PC-3 (cell line): ENCODE measurements around the gene CASP10. TPM values are rescaled to one million over a fixed set of nuclear protein-coding genes. Genes with fewer than 3 reads are reported as not detected.

Experiments used
- ATAC-seq: fragments of 200-7000 bp; cut with Tn5 transposase; 2 replicates; pipeline ENCODE4 v1.9.1; 2020; ENCODE audit warnings: mild to moderate bottlenecking, moderate library complexity
- Bru-seq: library from RNA; stranded (reverse); fragments of 400-500 nt; gene quantifications from one replicate; lab custom pipeline; 2021; lab: Mats Ljungman, UMichigan
- BruChase-seq, 2 experiments: library from RNA; stranded (reverse); fragments of 400-500 nt; gene quantifications; one replicate each; lab custom pipeline; 2021; lab: Mats Ljungman, UMichigan
- BruUV-seq: library from RNA; stranded (reverse); fragments of 400-500 nt; replicated peaks from 2 replicates; lab custom pipeline; 2021; lab: Mats Ljungman, UMichigan
- CTCF ChIA-PET: fragments of 300-600 bp; sonication (Branson Sonifier 250); formaldehyde crosslinking; loops from one replicate; lab custom pipeline; 2022; ENCODE audit warnings: antibody characterized with exemption; lab: Charles Lee
- POLR2A ChIA-PET: fragments of 300-600 bp; sonication (Branson Sonifier 250); formaldehyde crosslinking; loops from one replicate; lab custom pipeline; 2022; ENCODE audit warnings: antibody characterized with exemption; ENCODE audit not compliant: unreplicated experiment; lab: Charles Lee
- DNase-seq: peaks from one replicate; pipeline ENCODE4 v3.0.0-alpha.2; 2015
- H2AFZ ChIP-seq: fragments of 300-600 bp; sonication (generic); 2 replicates; pipeline ENCODE4 v1.6.0; 2016; ENCODE audit warnings: antibody characterized with exemption, low read length
- H3F3A ChIP-seq: fragments of 300-600 bp; sonication (generic); one replicate; pipeline ENCODE4 v1.6.0; 2017; ENCODE audit warnings: antibody characterized with exemption, low read length, control low read depth, mild to moderate bottlenecking; ENCODE audit not compliant: unreplicated experiment
- H3K27ac ChIP-seq: fragments of 300-600 bp; sonication (generic); 2 replicates; pipeline ENCODE4 v1.5.1; 2016; ENCODE audit warnings: mild to moderate bottlenecking, low read length
- H3K27me3 ChIP-seq: fragments of 300-600 bp; sonication (generic); 2 replicates; pipeline ENCODE4 v1.6.1; 2016; ENCODE audit warnings: low read length, mixed read lengths
- H3K36me3 ChIP-seq: fragments of 300-600 bp; sonication (generic); 2 replicates; pipeline ENCODE4 v1.6.1; 2016; ENCODE audit warnings: low read depth, mixed run types, low read length, mixed read lengths
- H3K4me1 ChIP-seq: fragments of 300-600 bp; sonication (generic); 2 replicates; pipeline ENCODE4 v1.5.1; 2016; ENCODE audit warnings: low read length; ENCODE audit not compliant: insufficient read depth
- H3K4me2 ChIP-seq: fragments of 300-600 bp; sonication (generic); 2 replicates; pipeline ENCODE4 v1.6.0; 2016; ENCODE audit warnings: low read length
- H3K4me3 ChIP-seq: fragments of 300-600 bp; sonication (generic); 2 replicates; pipeline ENCODE4 v1.5.1; 2016; ENCODE audit warnings: mild to moderate bottlenecking, low read length, mixed read lengths
- H3K79me2 ChIP-seq: fragments of 300-600 bp; sonication (generic); 2 replicates; pipeline ENCODE4 v1.6.1; 2017; ENCODE audit warnings: low read length, mixed read lengths
- H3K9ac ChIP-seq: fragments of 300-600 bp; sonication (generic); 2 replicates; pipeline ENCODE4 v1.6.0; 2016; ENCODE audit warnings: mild to moderate bottlenecking, low read length
- H3K9me2 ChIP-seq: fragments of 300-600 bp; sonication (generic); replicated peaks from 2 replicates; pipeline ENCODE4 v1.6.1; 2016; ENCODE audit warnings: mixed run types, low read length, mixed read lengths
- H3K9me3 ChIP-seq: fragments of 300-600 bp; sonication (generic); 2 replicates; pipeline ENCODE4 v1.6.1; 2016; ENCODE audit warnings: low read length, mixed read lengths
- H4K20me1 ChIP-seq: fragments of 300-600 bp; sonication (generic); 2 replicates; pipeline ENCODE4 v1.6.1; 2016; ENCODE audit warnings: low read length, mixed read lengths
- CTCF ChIP-seq: fragments of 300-600 bp; sonication (generic); conservative IDR thresholded peaks from 2 replicates; pipeline ENCODE4 v1.5.1; 2017; ENCODE audit warnings: antibody characterized with exemption, low read depth, mild to moderate bottlenecking, low read length
- EZH2 ChIP-seq: fragments of 300-600 bp; sonication (generic); IDR thresholded peaks from one replicate; pipeline ENCODE4 v1.6.1; 2017; ENCODE audit warnings: antibody characterized with exemption, mild to moderate bottlenecking, low read length; ENCODE audit not compliant: unreplicated experiment
- EZH2phosphoT487 ChIP-seq: fragments of 300-600 bp; sonication (generic); IDR thresholded peaks from 2 replicates; pipeline ENCODE4 v1.6.1; 2018; ENCODE audit warnings: mild to moderate bottlenecking, antibody characterized with exemption, low read length, borderline replicate concordance
- intact Hi-C: fragments of 100-400 bp; cut with micrococcal nuclease; formaldehyde crosslinking; loops from 2 replicates; pipeline ENCODE4 v1.9.0; 2023
- long read RNA-seq: library from polyadenylated mRNA; unstranded; transcript quantifications from one replicate; pipeline ENCODE4 v2.0.0, GENCODE V29; 2021; ENCODE audit not compliant: unreplicated experiment
- total RNA-seq: library from RNA; depleted of rRNA; stranded (reverse); fragments of >200 nt; gene quantifications from 2 replicates; pipeline ENCODE4 v1.2.3, GENCODE V29; 2014; rRNA removed

CASP10 gene
- total RNA-seq (1.3 and 4.2 TPM in 2 replicates), Bru-seq, nascent RNA (percentile 38 among the genes with signal in this experiment), BruChase-seq, experiment 1, labeled RNA remaining after a 6-hour chase (percentile 39 among the genes with signal in this experiment), BruChase-seq, experiment 2, labeled RNA remaining after a 2-hour chase (percentile 41 among the genes with signal in this experiment)
- long read RNA-seq, full-length matches to known transcripts, result 2 of 5 reads
- long read RNA-seq, partial matches to known transcripts, result 1 of 5 reads
- long read RNA-seq, other reads (novel, unspliced or antisense), result 2 of 5 reads

GRCh38 chr2:201182650-201183364 is at the start of gene CASP10:
TSS of gene CASP10 (plus strand) at chr2:201183141. CDS start at chr2:201185778, 2,637 bp downstream.
- Histone ChIP-seq H3K79me2 (no peaks in the 10 kb centered on the region), H2AFZ (peak within 1 kb of the TSS; percentile 68), H3K9me3 (0 out of 2 replicates have a peak, but pooled peaks cover 3% of the 10 kb centered on the region), H3K27me3 (no peaks in the 10 kb centered on the region), H3K9me2 (no peaks in the 10 kb centered on the region), H3K4me3 (peak within 1 kb of the TSS; percentile 54), H3K9ac (peak within 1 kb of the TSS; percentile 9), H3K4me1 (no peaks in the 10 kb centered on the region), H3K4me2 (peak within 1 kb of the TSS; percentile 64), H3F3A (no peaks in the 10 kb centered on the region), H3K36me3 (no peaks in the 10 kb centered on the region), H3K27ac (no peak within 1 kb of the TSS), H4K20me1 (no peaks in the 10 kb centered on the region)
- ChIA-PET POLR2A (interaction anchor here (0.7 to 1.5 kb wide), 2 partner anchors 50 to 238 kb away, joined by 4 to 7 read pairs; no protein-coding TSS in a partner anchor), CTCF (interaction anchor here (0.6 to 1.8 kb wide), 2 partner anchors 50 to 218 kb away, joined by 3 to 38 read pairs; no protein-coding TSS in a partner anchor)
- intact Hi-C loops, result loop anchor here (1.0 to 5.0 kb wide), 2 partner anchors 49 to 179 kb away; no protein-coding TSS in a partner anchor
- peak; percentile 64 for DNase-seq
- TF ChIP-seq EZH2phosphoT487 (no peak), CTCF (peak; percentile 63)
- ATAC-seq, result peak; percentile 81
- BruUV-seq, result no TSS peak

- Histone ChIP-seq H3K9me2 (no peaks in the 10 kb centered on the region), H3K9ac (no peak overlapping the region), H3F3A (no peaks in the 10 kb centered on the region), H3K27me3 (no peaks in the 10 kb centered on the region), H3K4me1 (peaks cover 10% of the 10 kb centered on the region), H3K79me2 (peaks cover 25% of the 10 kb centered on the region), H3K4me3 (no peak overlapping the region), H3K4me2 (no peak overlapping the region), H3K27ac (no peak overlapping the region), H2AFZ (no peak overlapping the region), H3K9me3 (no peaks in the 10 kb centered on the region), H4K20me1 (no peaks in the 10 kb centered on the region), H3K36me3 (peaks cover 27% of the 10 kb centered on the region)
- no peak for DNase-seq
- ChIA-PET CTCF (no interaction called here), POLR2A (no interaction called here)
- intact Hi-C loops, result loop anchor here (2.0 kb wide), 1 partner anchor 17 kb away; no protein-coding TSS in a partner anchor
- no peak for ATAC-seq
- no TSS peak for BruUV-seq
- TF ChIP-seq CTCF (no peak), EZH2phosphoT487 (no peak), EZH2 (no peak)
Measured at GRCh38 chr2:201135386-201135785, 47.6 kb upstream of the CASP10 start.
